Effector memory CD4-positive, alpha-beta T cell (primary cell): ENCODE data around the gene ASPSCR1.

Experiments
- DNase-seq, 3 donors: peaks; one replicate each; pipeline ENCODE4 v3.0.0-alpha.2; 2020
- H3K27ac ChIP-seq: 2 replicates; pipeline ENCODE4 v1.7.0; 2013; ENCODE audit warnings: mild to moderate bottlenecking, low read length, moderate library complexity; ENCODE audit not compliant: insufficient read depth, poor library complexity, severe bottlenecking
- H3K27me3 ChIP-seq: replicated peaks from 2 replicates; pipeline ENCODE4 v1.7.0; 2013; ENCODE audit warnings: mild to moderate bottlenecking, low read length; ENCODE audit not compliant: insufficient read depth, control insufficient read depth, poor library complexity, severe bottlenecking
- H3K36me3 ChIP-seq: 2 replicates; pipeline ENCODE4 v1.7.0; 2013; ENCODE audit warnings: mild to moderate bottlenecking, low read length, moderate library complexity; ENCODE audit not compliant: control insufficient read depth, insufficient read depth
- H3K4me1 ChIP-seq: 2 replicates; pipeline ENCODE4 v1.7.0; 2013; ENCODE audit warnings: low read length, mild to moderate bottlenecking; ENCODE audit not compliant: control insufficient read depth, insufficient read depth, poor library complexity, severe bottlenecking
- H3K4me3 ChIP-seq: 2 replicates; pipeline ENCODE4 v1.7.0; 2013; ENCODE audit warnings: low read length, low read depth, mild to moderate bottlenecking; ENCODE audit not compliant: insufficient read depth, poor library complexity, severe bottlenecking
- H3K9me3 ChIP-seq: 2 replicates; pipeline ENCODE4 v1.7.0; 2013; ENCODE audit warnings: mild to moderate bottlenecking, low read length, moderate library complexity; ENCODE audit not compliant: control insufficient read depth

Gene ASPSCR1

DNA sequence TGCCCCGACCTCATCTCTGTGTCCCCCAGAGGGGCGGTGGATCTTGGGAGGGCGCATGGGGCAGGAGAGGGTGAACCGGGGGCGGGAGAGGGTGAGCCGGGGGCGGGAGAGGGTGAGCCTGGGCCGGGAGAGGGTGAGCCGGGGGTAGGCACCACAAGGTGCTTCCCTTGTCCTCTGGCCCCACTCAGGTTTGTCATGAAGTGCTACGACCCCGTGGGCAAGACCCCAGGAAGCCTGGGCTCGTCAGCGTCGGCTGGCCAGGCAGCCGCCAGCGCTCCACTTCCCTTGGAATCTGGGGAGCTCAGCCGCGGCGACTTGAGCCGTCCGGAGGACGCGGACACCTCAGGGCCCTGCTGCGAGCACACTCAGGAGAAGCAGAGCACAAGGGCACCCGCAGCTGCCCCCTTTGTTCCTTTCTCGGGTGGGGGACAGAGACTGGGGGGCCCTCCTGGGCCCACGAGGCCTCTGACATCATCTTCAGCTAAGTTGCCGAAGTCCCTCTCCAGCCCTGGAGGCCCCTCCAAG, 18.9 kb downstream of the ASPSCR1 start:
- Histone ChIP-seq H3K4me1 (no peaks in the 10 kb centered on the region), H3K27ac (no peak overlapping the region), H3K36me3 (peaks cover 9% of the 10 kb centered on the region), H3K9me3 (no peaks in the 10 kb centered on the region), H3K4me3 (no peak overlapping the region), H3K27me3 (no peaks in the 10 kb centered on the region)
- DNase-seq, result no peak

DNA sequence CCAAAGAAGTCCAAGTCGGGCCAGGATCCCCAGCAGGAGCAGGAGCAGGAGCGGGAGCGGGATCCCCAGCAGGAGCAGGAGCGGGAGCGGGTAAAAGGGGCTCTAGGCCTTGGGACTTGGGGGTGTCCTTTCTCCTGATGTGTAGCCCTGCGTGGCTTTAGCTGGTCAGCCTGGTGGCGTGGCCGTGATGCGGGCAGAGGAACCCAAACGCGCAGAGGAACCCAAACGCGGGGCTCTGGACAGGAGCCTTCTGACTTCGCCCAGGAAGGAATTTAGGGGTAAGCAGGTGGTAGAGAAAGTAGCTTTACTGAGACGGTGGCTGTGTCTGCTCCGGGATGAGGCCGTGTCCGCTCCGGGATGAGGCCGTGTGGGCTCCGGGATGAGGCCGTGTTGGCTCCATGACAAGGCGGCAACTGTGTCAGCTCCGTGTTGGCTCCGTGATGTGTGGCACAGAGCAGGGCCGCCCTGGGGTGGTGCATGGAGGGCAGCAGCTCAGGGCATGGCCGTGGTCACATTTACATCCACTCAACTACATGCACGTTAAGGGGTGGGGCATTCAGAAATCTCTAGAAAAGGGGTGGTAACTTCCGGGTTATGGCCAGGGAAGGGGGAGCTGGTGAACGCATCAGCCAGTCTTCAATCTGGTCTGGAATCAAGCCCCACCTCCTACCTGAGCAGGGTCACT, 19.5 kb downstream of the ASPSCR1 start:
- Histone ChIP-seq H3K9me3 (no peaks in the 10 kb centered on the region), H3K27ac (no peak overlapping the region), H3K36me3 (peaks cover 9% of the 10 kb centered on the region), H3K4me3 (no peak overlapping the region), H3K4me1 (no peaks in the 10 kb centered on the region), H3K27me3 (no peaks in the 10 kb centered on the region)
- DNase-seq, result no peak

DNA sequence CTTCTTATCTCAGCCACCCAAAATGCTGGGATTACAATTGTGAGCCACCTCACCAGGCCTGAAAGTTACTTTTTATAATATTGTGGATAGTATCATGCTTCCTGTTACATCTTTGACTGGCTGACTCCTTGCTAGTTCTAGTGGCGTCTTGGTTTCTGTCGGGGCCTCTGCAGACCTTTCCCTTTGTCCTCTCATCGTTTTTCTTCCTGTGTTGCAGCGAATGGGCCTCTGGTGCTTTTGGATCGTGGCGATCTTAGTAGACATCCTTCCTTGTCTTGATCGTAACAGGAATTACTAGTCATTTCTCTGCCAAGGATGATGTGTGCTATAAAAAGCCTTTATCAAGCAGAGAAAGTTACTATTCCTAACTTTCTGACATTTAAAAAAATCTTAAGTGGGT, 20.8 kb downstream of the ASPSCR1 start:
- DNase-seq, result no peak
- H3K36me3 ChIP-seq, result peaks cover 9% of the 10 kb centered on the region
- no peaks in the 10 kb centered on the region for H3K27me3 ChIP-seq
- no peaks in the 10 kb centered on the region for H3K4me1 ChIP-seq
- no peak overlapping the region for H3K4me3 ChIP-seq
- H3K9me3 ChIP-seq, result no peaks in the 10 kb centered on the region
- H3K27ac ChIP-seq, result no peak overlapping the region

DNA sequence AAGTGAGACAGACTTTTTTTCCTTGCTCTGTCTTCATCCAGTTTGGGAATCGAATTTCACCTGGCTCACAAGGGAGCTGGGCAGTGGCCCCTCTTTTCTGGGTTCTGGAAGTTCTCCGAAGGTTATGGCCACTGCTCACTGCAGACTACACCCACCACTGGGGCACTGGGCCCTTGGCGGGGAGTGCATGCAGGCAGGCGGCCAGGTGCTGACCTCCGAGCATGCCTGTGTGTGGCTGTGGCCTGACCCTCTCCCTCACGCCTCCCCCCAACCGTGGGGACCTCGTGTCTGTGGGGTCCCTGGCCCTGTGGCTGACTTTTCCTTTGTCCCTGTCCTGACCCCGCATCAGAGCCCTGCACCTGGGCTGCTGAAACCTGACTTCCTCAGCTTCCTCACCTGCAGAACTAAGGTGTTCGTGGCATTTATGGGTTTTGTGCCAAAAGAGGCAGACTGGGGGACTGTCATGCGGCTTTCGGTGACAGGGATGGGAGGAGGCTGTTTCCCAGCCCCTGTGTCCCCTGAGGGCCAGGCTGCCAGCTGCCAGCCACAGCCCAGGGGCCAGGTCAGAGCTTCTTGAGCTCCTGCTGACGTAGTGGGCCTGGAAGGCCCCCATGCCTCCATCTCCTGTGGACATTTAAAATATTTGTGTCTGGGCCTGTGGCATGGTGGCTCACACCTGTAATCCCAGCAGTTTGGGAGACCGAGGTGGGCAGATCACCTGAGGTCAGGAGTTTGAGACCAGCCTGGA, 21.4 kb downstream of the ASPSCR1 start:
- DNase-seq, result no peak
- no peaks in the 10 kb centered on the region for H3K9me3 ChIP-seq

DNA sequence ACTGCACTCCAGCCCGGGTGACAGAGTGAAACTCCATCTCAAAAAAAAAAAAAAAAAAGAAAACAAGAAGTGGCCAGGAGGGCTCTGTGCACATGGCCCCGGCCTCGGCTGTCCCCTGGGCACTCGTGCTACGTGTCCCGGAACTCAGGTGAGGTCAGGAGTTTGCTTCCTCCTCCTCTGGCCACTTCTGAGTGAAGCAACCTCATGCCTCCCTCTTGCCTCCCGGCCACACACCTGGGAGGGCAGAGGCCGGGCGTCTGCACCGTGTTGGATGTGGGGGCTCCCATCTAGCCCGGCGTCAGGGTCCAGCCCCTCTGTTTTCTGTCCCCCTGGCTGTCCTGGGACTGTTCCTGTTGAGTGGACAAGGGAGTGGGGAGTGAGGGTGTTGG, 22.2 kb downstream of the ASPSCR1 start:
- Histone ChIP-seq H3K4me3 (no peak overlapping the region), H3K27me3 (no peaks in the 10 kb centered on the region), H3K4me1 (no peaks in the 10 kb centered on the region), H3K27ac (no peak overlapping the region), H3K9me3 (no peaks in the 10 kb centered on the region), H3K36me3 (peaks cover 9% of the 10 kb centered on the region)
- no peak for DNase-seq

More for the DNA sequence above, 21.4 kb downstream of the ASPSCR1 start:
- Histone ChIP-seq H3K27ac (no peak overlapping the region), H3K4me1 (no peaks in the 10 kb centered on the region), H3K27me3 (no peaks in the 10 kb centered on the region), H3K36me3 (peaks cover 9% of the 10 kb centered on the region), H3K4me3 (no peak overlapping the region)

DNA sequence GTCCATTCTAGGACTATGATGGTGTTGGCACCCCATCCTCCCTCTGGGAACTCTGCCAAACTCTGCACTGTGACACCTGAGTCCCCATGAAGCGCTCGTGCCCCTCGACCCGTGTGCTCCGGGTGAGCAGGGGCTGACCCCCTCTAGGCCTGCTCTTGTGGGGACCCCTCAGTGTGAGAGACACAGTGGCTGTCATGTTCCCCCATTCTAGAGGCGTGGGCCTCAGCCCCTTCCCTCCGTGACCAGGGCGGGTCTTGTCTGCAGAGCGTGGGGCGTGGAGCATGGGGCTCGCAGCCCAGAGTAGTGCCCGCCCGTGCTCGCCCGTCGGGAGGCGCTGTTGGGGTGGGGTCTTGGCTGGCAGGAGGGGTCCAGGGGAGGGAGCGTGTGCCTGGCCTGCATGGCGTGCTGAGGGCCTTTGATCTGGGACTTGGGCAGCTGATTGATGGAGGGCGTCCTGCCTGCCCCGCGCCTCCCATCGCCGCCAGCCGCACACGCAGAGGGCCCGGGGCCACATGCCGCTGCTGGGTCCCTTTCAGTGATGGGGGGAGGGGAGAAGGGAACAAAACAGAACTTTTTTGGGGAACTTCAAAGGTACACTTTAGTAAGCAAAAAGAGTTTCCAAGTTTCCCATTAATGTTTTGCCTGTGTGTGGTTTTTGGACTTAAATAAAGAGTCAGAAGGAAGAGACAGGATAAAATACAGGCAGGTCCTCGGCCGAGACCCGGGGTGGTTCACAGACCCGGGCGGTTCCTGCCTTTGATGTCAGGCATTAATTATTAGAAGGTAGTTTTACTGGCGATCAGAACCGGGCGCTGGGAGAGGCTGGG, 22.8 kb downstream of the ASPSCR1 start:
- no peaks in the 10 kb centered on the region for H3K27me3 ChIP-seq
- no peaks in the 10 kb centered on the region for H3K4me1 ChIP-seq
- no peak overlapping the region for H3K4me3 ChIP-seq
- no peak for DNase-seq
- H3K36me3 ChIP-seq, result peaks cover 9% of the 10 kb centered on the region
- no peaks in the 10 kb centered on the region for H3K9me3 ChIP-seq
- H3K27ac ChIP-seq, result no peak overlapping the region

DNA sequence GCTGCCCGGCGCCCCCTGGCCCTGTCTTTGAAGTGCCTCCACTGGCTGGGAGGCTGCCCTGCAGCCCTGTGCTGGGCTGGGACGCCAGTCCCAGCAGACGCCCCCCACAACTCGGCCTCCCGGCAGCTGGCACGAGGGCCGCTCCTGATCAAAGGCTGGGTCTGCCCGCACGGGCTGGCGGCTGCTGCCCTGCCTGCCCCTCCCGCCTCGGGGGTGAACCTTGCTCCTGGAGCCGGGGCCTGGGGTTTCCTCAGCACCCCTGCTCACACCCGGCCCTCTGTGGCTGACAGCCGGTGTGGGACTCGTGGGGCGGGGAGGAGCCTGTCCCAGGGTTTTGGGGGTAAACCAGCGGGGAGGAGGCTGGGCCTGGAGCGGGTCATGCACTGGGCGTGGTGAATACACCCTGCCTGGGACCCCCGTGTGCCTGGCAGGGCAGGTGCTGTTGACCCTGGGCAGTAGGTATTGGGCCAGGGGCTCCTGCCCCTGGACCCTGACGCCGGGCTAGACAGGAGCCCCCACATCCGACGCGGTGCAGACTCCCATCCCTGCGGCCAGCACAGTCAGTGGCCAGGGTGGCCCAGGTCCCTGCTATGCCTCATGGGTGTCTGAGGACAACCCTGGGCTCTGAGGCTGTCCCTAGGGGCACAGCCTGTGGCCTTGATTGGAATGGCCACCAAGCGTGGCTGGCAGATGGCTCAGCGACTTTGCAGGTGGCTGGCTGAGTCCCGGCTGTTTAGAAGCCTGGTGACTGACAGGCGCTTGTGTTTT, 23.6 kb downstream of the ASPSCR1 start:
- no peaks in the 10 kb centered on the region for H3K9me3 ChIP-seq
- DNase-seq, result no peak
- no peak overlapping the region for H3K4me3 ChIP-seq
- no peaks in the 10 kb centered on the region for H3K4me1 ChIP-seq
- H3K36me3 ChIP-seq, result peaks cover 9% of the 10 kb centered on the region
- no peaks in the 10 kb centered on the region for H3K27me3 ChIP-seq
- no peak overlapping the region for H3K27ac ChIP-seq

DNA sequence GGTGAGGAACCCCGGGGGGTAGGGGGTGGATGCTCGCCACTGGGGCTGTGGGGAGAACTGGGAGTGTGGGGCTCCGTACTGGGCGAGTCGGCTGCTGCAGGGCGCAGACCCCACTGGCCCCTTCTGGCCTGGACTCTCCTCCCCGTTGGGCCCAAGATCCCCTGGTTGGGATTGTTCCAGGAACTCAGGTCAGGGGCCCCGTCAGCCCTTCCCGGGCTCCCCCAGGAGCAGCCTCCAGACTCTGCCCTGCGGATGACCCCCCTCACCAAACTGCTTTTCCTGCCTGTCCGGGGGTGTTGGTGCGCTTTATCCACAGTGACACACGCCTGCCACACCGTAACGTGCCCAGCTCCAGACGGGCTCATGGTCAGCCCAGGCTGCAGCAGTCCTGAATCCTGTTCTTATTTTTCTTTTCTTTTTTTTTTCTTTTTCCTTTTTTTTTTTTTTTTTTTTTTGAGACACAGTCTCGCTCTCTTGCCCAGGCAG, 24.2 kb downstream of the ASPSCR1 start:
- Histone ChIP-seq H3K4me1 (no peaks in the 10 kb centered on the region), H3K36me3 (peaks cover 2% of the 10 kb centered on the region), H3K4me3 (no peak overlapping the region), H3K27ac (no peak overlapping the region), H3K27me3 (no peaks in the 10 kb centered on the region), H3K9me3 (no peaks in the 10 kb centered on the region)
- no peak for DNase-seq
